Effector memory CD4-positive, alpha-beta T cell (primary cell): ENCODE results near the gene CCDC107.

Source experiments
- DNase-seq, 3 donors: peaks; one replicate each; pipeline ENCODE4 v3.0.0-alpha.2; 2020
- H3K27ac ChIP-seq: 2 replicates; pipeline ENCODE4 v1.7.0; 2013; ENCODE audit warnings: mild to moderate bottlenecking, low read length, moderate library complexity; ENCODE audit not compliant: insufficient read depth, poor library complexity, severe bottlenecking
- H3K27me3 ChIP-seq: replicated peaks from 2 replicates; pipeline ENCODE4 v1.7.0; 2013; ENCODE audit warnings: mild to moderate bottlenecking, low read length; ENCODE audit not compliant: insufficient read depth, control insufficient read depth, poor library complexity, severe bottlenecking
- H3K36me3 ChIP-seq: 2 replicates; pipeline ENCODE4 v1.7.0; 2013; ENCODE audit warnings: mild to moderate bottlenecking, low read length, moderate library complexity; ENCODE audit not compliant: control insufficient read depth, insufficient read depth
- H3K4me1 ChIP-seq: 2 replicates; pipeline ENCODE4 v1.7.0; 2013; ENCODE audit warnings: low read length, mild to moderate bottlenecking; ENCODE audit not compliant: control insufficient read depth, insufficient read depth, poor library complexity, severe bottlenecking
- H3K4me3 ChIP-seq: 2 replicates; pipeline ENCODE4 v1.7.0; 2013; ENCODE audit warnings: low read length, low read depth, mild to moderate bottlenecking; ENCODE audit not compliant: insufficient read depth, poor library complexity, severe bottlenecking
- H3K9me3 ChIP-seq: 2 replicates; pipeline ENCODE4 v1.7.0; 2013; ENCODE audit warnings: mild to moderate bottlenecking, low read length, moderate library complexity; ENCODE audit not compliant: control insufficient read depth

Gene CCDC107

DNA sequence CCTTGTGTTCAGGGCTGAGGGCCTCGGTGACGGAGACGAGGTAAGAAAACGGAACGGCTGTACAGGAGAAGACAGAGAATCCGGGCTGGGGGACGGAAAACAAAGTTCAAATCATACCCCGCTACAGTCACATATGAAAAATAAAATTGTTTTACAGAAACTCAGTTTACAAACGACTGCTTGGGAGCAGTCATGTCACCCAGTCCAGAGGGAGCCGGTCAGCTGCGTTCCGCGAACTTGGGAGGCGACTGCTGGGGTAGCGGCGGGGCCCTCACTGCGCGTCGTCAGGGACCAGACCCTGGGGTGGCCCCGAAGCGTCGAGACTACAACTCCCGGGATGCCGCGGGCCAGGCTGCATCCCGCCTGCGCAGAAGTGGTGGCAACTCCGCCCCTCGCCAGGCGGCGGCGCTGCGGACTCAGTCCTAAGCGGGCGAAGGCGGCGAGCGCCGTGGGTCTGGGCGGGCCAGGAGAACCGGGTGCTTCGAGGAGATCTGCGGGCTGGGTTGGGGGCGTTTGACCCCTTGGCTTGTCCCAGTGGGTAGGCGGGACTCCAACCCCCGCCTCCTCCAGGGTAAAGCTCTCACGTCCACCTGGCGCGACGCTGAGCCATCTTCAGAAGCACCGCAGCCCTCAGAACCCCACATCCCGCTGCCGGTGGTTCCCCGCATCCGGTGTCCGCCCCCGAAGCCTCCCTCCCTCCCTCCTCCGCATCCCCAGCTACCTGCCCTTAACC is 11.4 kb upstream of the CCDC107 start:
- H3K36me3 ChIP-seq: no peaks in the 10 kb centered on the region
- DNase-seq: peak; percentile 84 to 87 (median 85)
- no peaks in the 10 kb centered on the region for H3K27me3 ChIP-seq
- H3K9me3 ChIP-seq: no peaks in the 10 kb centered on the region
- peak overlapping the region; percentile 65 for H3K4me3 ChIP-seq
- peak overlapping the region; percentile 86 for H3K27ac ChIP-seq
- peaks cover 45% of the 10 kb centered on the region for H3K4me1 ChIP-seq

DNA sequence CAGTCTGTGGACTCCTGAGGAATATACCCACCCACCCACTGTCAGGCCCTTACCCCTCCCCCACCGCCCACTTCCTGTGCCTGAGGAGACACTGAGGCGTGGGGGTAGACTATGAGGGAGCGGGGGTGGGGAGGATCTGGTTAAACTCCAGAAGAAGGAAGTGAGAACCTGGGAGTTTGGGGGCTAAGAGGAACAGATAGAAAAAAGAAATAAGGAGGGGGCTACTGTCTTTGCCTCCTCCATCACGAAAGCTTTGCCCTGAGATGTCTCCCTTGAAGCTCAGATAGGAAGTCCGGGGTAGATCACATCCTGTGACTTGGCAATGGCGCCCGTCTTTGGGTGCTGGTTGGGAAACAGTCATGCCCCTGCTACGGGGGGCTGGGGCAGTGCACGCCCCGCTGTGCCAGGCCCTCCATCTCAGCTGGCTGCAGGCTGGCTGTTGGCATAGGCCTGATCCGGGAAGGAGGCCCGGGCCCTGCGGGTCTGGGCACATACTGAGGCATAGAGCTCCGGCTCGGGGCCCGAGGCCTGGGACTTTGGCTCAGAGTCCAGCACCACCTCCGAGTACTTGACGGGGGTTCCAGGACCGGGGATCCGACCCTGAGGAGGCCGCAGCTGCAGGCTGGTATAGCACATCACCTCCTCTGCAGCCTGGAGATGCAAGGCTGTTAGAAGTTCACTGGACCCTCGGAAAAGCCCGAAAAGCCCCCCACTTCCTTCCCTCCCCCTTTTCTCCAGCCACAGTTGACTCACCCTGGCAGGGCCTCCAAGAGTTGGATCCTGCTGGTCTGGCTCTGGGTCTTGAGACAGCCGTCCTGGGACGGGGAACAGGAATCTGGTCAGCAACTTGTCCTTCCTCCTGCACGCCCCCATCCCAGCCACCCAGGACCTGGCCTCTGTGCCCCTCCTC is 8.4 kb upstream of the CCDC107 start:
- Histone ChIP-seq H3K4me1 (peaks cover 48% of the 10 kb centered on the region), H3K36me3 (no peaks in the 10 kb centered on the region), H3K9me3 (no peaks in the 10 kb centered on the region), H3K27me3 (no peaks in the 10 kb centered on the region), H3K4me3 (peak overlapping the region; percentile 73), H3K27ac (peak overlapping the region; percentile 79)
- no peak for DNase-seq

DNA sequence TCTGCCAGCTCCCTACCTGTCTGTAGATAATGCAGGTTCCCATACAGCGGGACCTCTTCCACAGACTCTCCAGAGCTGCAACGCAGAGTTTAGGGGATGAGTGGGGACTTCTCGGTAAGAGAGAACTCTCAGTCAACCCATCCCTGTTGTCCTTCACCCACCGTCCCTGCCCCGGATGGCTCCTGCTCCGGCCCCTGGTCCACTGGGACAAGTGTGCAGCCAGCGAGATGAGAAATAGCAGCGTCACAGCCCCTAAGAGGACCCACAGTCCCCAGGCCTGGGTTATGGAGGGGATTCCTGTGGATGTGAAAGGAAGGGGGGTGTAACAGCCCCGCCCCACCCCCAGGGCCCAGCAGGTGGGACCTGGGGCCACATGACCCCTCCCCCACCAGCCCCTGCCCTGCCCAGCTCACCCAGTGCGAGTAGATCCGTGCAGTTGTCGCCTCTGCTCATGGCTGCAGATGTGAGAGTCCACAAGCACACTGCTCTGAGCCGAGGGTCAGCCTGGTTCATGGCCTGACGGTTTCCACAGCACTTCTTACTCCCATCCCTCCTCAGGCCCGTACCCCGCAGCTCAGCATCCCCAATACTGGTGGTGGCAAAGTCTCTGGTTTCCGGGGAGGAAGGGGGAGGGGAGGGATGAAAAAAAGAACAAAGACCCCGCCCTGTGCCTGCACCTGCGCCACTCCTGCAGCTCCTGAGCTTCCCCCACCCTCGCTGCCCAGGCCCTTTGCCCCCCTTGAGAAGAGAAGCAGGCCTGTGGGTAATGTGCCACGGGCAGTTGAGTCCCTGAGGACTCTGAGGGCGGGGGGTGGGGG is 7.5 kb upstream of the CCDC107 start, which contains the start of gene SIT1:
Gene SIT1 (minus strand): TSS at position 591 of the 818 bp plus-strand sequence. CDS start 78 bp downstream, at position 513.
- peak in 1 of 3 donors; percentile 24 for DNase-seq
- Histone ChIP-seq H3K4me3 (peak within 1 kb of the TSS; percentile 73), H3K4me1 (peaks cover 45% of the 10 kb centered on the region), H3K9me3 (no peaks in the 10 kb centered on the region), H3K27me3 (no peaks in the 10 kb centered on the region), H3K27ac (peak within 1 kb of the TSS; percentile 79), H3K36me3 (no peaks in the 10 kb centered on the region)

DNA sequence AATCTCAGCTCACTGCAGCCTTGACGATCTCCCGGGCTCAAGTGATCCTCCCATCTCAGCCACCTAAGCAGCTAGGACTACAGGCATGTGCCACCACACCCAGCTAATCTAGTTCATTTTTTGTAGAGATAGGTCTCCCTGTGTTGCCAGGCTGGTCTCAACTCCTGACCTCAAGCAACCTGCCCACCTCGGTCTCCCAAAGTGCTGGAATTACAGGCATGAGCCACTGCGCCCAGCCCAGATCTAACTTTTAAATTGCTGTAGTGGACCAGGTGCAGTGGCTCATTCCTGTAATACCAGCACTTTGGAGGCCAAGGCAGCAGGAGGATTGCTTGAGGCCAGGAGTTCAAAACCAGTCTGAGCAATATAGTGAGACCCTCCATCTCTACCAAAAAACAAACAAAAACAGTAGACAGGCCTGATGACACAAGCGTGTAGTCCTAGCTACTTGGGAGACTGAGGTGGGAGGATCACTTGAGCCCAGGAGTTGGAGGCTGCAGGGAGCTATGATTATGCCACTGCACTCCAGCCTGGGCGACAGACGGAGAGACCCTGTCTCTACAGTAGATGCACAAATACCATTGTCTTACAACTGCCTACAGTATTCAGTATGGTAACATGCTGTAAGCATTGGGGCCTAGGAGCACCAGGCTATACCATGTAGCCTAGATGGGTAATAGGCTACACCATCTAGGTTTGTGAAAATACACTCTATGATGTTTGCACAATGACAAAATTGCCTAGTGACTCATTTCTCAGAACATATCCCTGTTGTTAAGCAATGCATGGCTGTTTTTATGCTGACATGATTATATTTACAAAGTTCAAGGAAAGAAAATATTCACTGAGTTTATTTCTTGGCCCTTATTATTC is 5.9 kb upstream of the CCDC107 start:
- Histone ChIP-seq H3K27me3 (no peaks in the 10 kb centered on the region), H3K27ac (peak overlapping the region; percentile 26), H3K9me3 (no peaks in the 10 kb centered on the region), H3K4me1 (peaks cover 35% of the 10 kb centered on the region), H3K4me3 (no peak overlapping the region), H3K36me3 (no peaks in the 10 kb centered on the region)
- no peak for DNase-seq

DNA sequence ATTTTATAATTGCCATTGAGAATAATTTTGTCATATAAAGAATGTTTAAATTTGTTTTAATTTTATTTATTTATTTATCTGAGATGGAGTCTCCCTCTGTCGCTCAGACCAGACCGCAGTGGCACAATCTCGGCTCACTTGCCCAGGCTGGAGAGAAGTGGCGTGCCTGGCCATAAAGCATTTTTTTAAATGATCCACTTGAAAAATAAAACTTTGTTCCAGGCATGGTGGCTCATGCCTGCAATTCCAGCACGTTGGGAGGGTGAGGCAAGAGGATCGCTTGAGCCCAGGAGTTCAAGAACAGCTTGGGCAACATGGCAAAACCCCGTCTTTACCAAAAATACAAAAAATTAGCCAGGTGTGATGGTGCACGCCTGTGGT is 5.3 kb upstream of the CCDC107 start:
- peaks cover 29% of the 10 kb centered on the region for H3K4me1 ChIP-seq

DNA sequence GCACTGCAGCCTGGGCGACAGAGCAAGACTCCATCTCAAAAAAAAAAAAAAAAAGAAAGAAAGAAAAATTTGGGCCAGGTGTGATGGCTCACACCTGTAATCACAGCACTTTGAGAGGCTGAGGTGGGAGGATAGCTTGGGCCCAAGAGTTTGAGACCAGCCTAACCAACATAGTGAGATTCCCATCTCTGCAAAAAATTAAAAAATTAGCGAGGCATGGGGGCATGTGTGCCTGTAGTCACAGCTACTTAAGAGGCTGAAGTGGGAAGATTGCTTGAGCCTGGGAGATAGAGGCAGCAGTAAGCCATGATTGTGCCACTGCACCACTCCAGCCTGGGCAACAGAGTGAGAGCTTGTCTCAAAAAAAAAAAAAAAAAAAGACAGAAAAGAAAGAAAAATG is 4.5 kb upstream of the CCDC107 start:
- H3K4me1 ChIP-seq: peaks cover 21% of the 10 kb centered on the region
- no peaks in the 10 kb centered on the region for H3K9me3 ChIP-seq
- no peaks in the 10 kb centered on the region for H3K27me3 ChIP-seq
- no peak overlapping the region for H3K27ac ChIP-seq
- no peak for DNase-seq
- no peaks in the 10 kb centered on the region for H3K36me3 ChIP-seq
- no peak overlapping the region for H3K4me3 ChIP-seq

More for the DNA sequence above, 5.3 kb upstream of the CCDC107 start:
- no peaks in the 10 kb centered on the region for H3K27me3 ChIP-seq
- H3K9me3 ChIP-seq: no peaks in the 10 kb centered on the region
- no peaks in the 10 kb centered on the region for H3K36me3 ChIP-seq
- no peak overlapping the region for H3K4me3 ChIP-seq
- no peak for DNase-seq
- H3K27ac ChIP-seq: no peak overlapping the region

DNA sequence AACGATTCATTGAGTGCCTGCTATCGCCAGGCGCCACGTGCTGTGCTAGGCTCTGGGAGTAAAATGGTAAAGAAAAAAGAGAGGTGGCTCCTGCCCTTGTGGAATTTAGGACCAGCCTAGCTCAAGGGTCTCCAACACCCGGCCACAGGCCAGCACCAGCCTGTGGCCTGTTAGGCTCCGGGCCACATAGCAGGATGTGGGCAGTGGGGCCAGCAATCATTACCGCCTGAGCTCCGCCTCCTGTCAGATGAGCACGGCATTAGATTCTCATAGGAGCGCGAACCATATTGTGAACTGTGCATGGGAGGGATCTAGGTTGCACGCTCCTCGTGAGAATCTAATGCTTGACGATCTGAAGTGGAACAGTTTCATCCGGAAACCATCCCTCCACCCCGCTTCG is 1.7 kb upstream of the CCDC107 start:
- H3K27ac ChIP-seq: peak overlapping the region; percentile 100
- peaks cover 30% of the 10 kb centered on the region for H3K4me1 ChIP-seq
- DNase-seq: no peak
- H3K9me3 ChIP-seq: no peaks in the 10 kb centered on the region
- no peak overlapping the region for H3K4me3 ChIP-seq
- H3K36me3 ChIP-seq: no peaks in the 10 kb centered on the region
- H3K27me3 ChIP-seq: no peaks in the 10 kb centered on the region

DNA sequence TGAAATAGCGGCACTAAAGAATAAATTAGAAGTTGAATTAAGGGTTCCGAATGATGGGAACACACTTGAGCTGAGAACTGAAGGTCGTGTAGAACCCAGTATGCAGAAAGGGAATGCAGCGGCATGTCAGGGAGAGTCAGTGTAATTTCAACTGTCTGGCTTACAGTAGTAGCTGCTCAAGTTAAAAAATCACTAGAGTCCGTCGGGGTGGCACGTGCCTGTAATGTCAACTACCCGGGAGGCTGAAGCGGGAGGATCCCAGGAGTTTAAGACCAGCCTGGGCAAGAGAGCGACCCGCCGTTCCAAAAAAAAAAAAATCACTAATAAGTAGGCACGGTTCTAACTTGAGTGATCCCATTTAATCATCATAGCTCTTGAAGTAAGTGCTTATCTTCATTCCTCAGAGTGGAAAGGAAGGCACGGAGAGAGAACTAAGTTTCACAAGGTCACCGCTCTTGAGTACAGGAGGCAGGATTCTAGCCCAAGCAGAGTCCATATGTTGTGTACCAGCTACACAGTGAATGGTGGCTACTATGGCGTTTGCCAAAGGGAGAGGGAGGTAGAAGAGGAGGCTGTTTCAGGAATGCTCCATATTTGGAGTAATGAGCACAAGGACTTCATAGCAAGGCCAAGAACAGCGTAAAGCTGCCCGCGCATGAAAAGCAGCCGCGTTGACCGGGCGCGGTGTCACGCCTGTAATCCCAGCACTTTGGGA is 1.1 kb upstream of the CCDC107 start:
- Histone ChIP-seq H3K27ac (peak overlapping the region; percentile 100), H3K4me1 (peaks cover 29% of the 10 kb centered on the region), H3K27me3 (no peaks in the 10 kb centered on the region), H3K4me3 (peak overlapping the region; percentile 89), H3K9me3 (no peaks in the 10 kb centered on the region), H3K36me3 (no peaks in the 10 kb centered on the region)
- DNase-seq: no peak
